Gastroesophageal sphincter (tissue), 3 donors: Measurements from ENCODE around the gene STRIP1.

ENCODE experiments used
- CTCF ChIP-seq, 4 experiments: fragments of 200-600 bp in 2 of 4; fragments of 450-650 bp in 2 of 4; sonication (generic) in 1 of 4; IDR thresholded peaks; one replicate each; pipeline ENCODE4 v1.5.1; 2017 to 2019; ENCODE audit warnings: antibody characterized with exemption in 4 of 4, mild to moderate bottlenecking in 2 of 4, moderate library complexity in 2 of 4
- POLR2AphosphoS5 ChIP-seq: sonication (generic); formaldehyde crosslinking; IDR thresholded peaks from one replicate; pipeline ENCODE4 v1.6.1; 2017; ENCODE audit warnings: antibody characterized with exemption

GRCh38 chr1:110012100-110012780 is 22.2 kb upstream of the STRIP1 start:
- no peak for TF ChIP-seq CTCF (IDR thresholded peaks at IDR 0.05)
- TF ChIP-seq POLR2AphosphoS5: no peak
